Ovary (tissue), 3 donors: ENCODE results near the gene XPO6.

Experiments
- EP300 ChIP-seq: sonication (generic); formaldehyde crosslinking; IDR thresholded peaks from one replicate; pipeline ENCODE4 v1.6.1; 2017; ENCODE audit warnings: antibody characterized with exemption
- TF ChIP-seq, protein P1 (sequence below), 3 donors: fragments of 450-650 bp in 2 of 3; fragments of 200-600 bp in 1 of 3; IDR thresholded peaks; one replicate each; pipeline versions ENCODE4 v1.5.1 to v1.8.0; 2016 to 2022; ENCODE audit warnings: antibody characterized with exemption in 3 of 3, mild to moderate bottlenecking in 1 of 3
- donor health status: DM: no; HTN: no; CAD: no.

DNA sequence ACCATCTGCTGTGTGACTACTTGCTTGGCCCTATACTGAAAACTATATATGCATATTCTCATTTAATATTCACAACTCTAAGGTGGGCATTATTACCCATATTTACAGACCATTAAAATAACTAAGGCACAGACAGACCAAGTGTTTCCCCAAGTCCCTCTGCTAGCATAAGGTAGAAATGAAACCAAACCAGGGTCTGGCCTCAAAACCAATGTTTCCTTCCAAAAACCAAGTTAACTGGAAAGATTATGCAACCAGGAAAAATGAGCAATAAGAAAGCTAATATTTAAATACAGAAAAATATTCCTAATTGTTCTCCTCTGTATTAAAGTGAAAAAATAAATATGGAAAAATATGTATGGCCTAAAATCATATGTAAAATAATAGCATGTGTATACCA is 50.1 kb downstream of the XPO6 start:
- TF ChIP-seq, protein P1, sequence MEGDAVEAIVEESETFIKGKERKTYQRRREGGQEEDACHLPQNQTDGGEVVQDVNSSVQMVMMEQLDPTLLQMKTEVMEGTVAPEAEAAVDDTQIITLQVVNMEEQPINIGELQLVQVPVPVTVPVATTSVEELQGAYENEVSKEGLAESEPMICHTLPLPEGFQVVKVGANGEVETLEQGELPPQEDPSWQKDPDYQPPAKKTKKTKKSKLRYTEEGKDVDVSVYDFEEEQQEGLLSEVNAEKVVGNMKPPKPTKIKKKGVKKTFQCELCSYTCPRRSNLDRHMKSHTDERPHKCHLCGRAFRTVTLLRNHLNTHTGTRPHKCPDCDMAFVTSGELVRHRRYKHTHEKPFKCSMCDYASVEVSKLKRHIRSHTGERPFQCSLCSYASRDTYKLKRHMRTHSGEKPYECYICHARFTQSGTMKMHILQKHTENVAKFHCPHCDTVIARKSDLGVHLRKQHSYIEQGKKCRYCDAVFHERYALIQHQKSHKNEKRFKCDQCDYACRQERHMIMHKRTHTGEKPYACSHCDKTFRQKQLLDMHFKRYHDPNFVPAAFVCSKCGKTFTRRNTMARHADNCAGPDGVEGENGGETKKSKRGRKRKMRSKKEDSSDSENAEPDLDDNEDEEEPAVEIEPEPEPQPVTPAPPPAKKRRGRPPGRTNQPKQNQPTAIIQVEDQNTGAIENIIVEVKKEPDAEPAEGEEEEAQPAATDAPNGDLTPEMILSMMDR (IDR thresholded peaks at IDR 0.05): no peak
- TF ChIP-seq EP300: no peak
